Endodermal cell (in vitro differentiated cells): ENCODE data around the gene SLC52A3. TPM values are rescaled to one million over a fixed set of nuclear protein-coding genes. Genes with fewer than 3 reads are reported as not detected.

Experiments
- DNase-seq: peaks from one replicate; pipeline ENCODE4 v3.0.0-alpha.2; 2017
- H3K27ac ChIP-seq: 2 replicates; pipeline ENCODE4 v1.5.1; 2013; ENCODE audit warnings: mild to moderate bottlenecking, low read depth, low read length, moderate library complexity
- H3K27me3 ChIP-seq: 2 replicates; pipeline ENCODE4 v1.6.1; 2013; ENCODE audit warnings: mild to moderate bottlenecking, low read length, moderate library complexity; ENCODE audit not compliant: insufficient read depth, control insufficient read depth, poor library complexity, severe bottlenecking
- H3K36me3 ChIP-seq: 2 replicates; pipeline ENCODE4 v1.7.0; 2013; ENCODE audit warnings: mild to moderate bottlenecking, low read length, moderate library complexity; ENCODE audit not compliant: control insufficient read depth, insufficient read depth
- H3K4me1 ChIP-seq: one replicate; pipeline ENCODE4 v1.7.0; 2013; ENCODE audit warnings: low read length; ENCODE audit not compliant: control insufficient read depth, insufficient read depth
- H3K4me3 ChIP-seq: 2 replicates; pipeline ENCODE4 v1.5.1; 2013; ENCODE audit warnings: mild to moderate bottlenecking, low read length, moderate library complexity
- H3K9ac ChIP-seq: 2 replicates; pipeline ENCODE4 v1.6.1; 2013; ENCODE audit warnings: mild to moderate bottlenecking, low read length, moderate library complexity; ENCODE audit not compliant: poor library complexity, severe bottlenecking; ENCODE audit errors: extremely low read depth
- H3K9me3 ChIP-seq: 2 replicates; pipeline ENCODE4 v1.6.1; 2013; ENCODE audit warnings: mild to moderate bottlenecking, low read length, moderate library complexity; ENCODE audit not compliant: control insufficient read depth
- H3K27ac Mint-ChIP-seq: 2 replicates; pipeline ENCODE4 v1.8.0; 2020; ENCODE audit warnings: mixed read lengths
- H3K27me3 Mint-ChIP-seq: 2 replicates; pipeline ENCODE4 v1.8.0; 2021; ENCODE audit warnings: mild to moderate bottlenecking, mixed read lengths; ENCODE audit not compliant: insufficient read depth
- H3K36me3 Mint-ChIP-seq: 2 replicates; pipeline ENCODE4 v1.8.0; 2020; ENCODE audit warnings: low read depth, mixed read lengths
- H3K4me1 Mint-ChIP-seq: 2 replicates; pipeline ENCODE4 v1.8.0; 2020; ENCODE audit warnings: mixed read lengths
- H3K4me3 Mint-ChIP-seq: 2 replicates; pipeline ENCODE4 v1.8.0; 2020; ENCODE audit warnings: mild to moderate bottlenecking, moderate library complexity, mixed read lengths
- H3K9me3 Mint-ChIP-seq: 2 replicates; pipeline ENCODE4 v1.8.0; 2020; ENCODE audit warnings: mild to moderate bottlenecking, mixed read lengths
- WGBS, 2 experiments: methylation state at CpG; one replicate each; pipeline versions ENCODE4 v1.1.5 to v1.1.7; 2013; ENCODE audit warnings: missing lambda C conversion rate in 2 of 2, mixed read lengths in 1 of 2; ENCODE audit not compliant: insufficient coverage in 1 of 2, insufficient read length in 1 of 2; 5-methylcytosine and 5-hydroxymethylcytosine counted together
- total RNA-seq, 2 donors: library from RNA; stranded (reverse); fragmentation: NEBNext Ultra II Directional in 1 of 2; extraction: Animal tissue kit (Norgen Biotek cat#: 25700) in 1 of 2; gene quantifications; 2 replicates in 1 of 2; 3 replicates in 1 of 2; pipeline ENCODE4 v1.2.1, GENCODE V29; 2021
- TF ChIP-seq, protein P1 (sequence below): fragments of 200-600 bp; sonication (generic); conservative IDR thresholded peaks from 2 replicates; pipeline ENCODE4 v1.5.0; 2021; ENCODE audit warnings: antibody characterized with exemption, mild to moderate bottlenecking

Gene SLC52A3
- total RNA-seq, 2 donors from 2014 or later, result 3.1 to 5.7 TPM

DNA sequence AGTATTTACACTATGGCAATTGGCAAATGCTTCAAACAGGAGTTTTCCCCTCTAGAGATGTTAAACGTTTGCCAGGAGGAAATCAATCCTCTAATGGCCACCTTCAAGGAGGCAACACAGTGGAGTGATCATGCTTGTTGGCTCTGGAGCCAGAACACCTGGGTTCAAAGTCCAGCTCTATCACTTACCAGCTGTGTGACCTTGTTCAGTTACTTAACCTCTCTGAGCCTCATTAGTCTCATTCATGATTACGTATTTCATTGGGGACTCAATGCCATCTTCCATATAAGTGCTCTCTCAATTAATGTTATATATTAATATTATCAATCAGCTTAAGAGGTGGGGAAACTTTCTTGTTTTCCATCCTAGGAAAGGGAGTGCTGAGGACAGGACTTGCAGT, 26.1 kb downstream of the SLC52A3 start:
- Histone ChIP-seq H3K4me1 (no peaks in the 10 kb centered on the region), H3K9ac (no peak overlapping the region), H3K27ac (no peak overlapping the region), H3K36me3 (no peaks in the 10 kb centered on the region), H3K9me3 (peaks cover 20% of the 10 kb centered on the region), H3K27me3 (no peaks in the 10 kb centered on the region), H3K4me3 (no peak overlapping the region)
- no peak for DNase-seq
- 69 to 92% methylated on average over 1 to 2 of the region's 2 CpGs for WGBS, 2 experiments
- no peak overlapping the region for H3K4me3 Mint-ChIP-seq
- peaks cover 34% of the 10 kb centered on the region for H3K27me3 Mint-ChIP-seq
- no peaks in the 10 kb centered on the region for H3K4me1 Mint-ChIP-seq
- H3K27ac Mint-ChIP-seq, result no peak overlapping the region
- TF ChIP-seq, protein P1, sequence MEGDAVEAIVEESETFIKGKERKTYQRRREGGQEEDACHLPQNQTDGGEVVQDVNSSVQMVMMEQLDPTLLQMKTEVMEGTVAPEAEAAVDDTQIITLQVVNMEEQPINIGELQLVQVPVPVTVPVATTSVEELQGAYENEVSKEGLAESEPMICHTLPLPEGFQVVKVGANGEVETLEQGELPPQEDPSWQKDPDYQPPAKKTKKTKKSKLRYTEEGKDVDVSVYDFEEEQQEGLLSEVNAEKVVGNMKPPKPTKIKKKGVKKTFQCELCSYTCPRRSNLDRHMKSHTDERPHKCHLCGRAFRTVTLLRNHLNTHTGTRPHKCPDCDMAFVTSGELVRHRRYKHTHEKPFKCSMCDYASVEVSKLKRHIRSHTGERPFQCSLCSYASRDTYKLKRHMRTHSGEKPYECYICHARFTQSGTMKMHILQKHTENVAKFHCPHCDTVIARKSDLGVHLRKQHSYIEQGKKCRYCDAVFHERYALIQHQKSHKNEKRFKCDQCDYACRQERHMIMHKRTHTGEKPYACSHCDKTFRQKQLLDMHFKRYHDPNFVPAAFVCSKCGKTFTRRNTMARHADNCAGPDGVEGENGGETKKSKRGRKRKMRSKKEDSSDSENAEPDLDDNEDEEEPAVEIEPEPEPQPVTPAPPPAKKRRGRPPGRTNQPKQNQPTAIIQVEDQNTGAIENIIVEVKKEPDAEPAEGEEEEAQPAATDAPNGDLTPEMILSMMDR, result no peak
- peaks cover 2% of the 10 kb centered on the region for H3K36me3 Mint-ChIP-seq
- peaks cover 28% of the 10 kb centered on the region for H3K9me3 Mint-ChIP-seq

DNA sequence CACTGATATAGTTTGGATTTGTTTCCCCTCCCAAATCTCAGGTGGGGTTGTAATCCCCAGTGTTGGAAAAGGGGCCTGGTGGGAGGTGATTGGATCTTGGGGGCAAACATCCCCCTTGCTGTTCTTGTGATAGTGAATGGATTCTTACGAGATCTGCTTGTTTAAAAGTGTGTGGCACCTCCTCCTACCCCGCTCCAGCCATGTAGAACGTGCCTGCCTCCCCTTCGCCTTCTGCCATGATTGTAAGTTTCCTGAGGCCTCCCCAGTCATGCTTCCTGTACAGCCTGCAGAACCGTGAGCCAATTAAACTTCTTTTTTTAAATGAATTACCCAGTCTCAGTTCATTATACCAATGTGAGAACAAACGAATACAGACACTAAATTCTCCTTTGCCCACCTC, 26.7 kb downstream of the SLC52A3 start:
- TF ChIP-seq, protein P1, result no peak
- H3K36me3 ChIP-seq, result no peaks in the 10 kb centered on the region
- Mint-ChIP-seq H3K4me1 (no peaks in the 10 kb centered on the region), H3K27me3 (peaks cover 34% of the 10 kb centered on the region), H3K27ac (no peak overlapping the region), H3K9me3 (peaks cover 27% of the 10 kb centered on the region), H3K4me3 (no peak overlapping the region), H3K36me3 (peaks cover 2% of the 10 kb centered on the region)
- peaks cover 20% of the 10 kb centered on the region for H3K9me3 ChIP-seq
- H3K9ac ChIP-seq, result no peak overlapping the region
- no peaks in the 10 kb centered on the region for H3K4me1 ChIP-seq
- WGBS, 2 experiments, result 93 to 96% methylated on average over 4 to 6 of the region's 6 CpGs
- DNase-seq, result no peak
- H3K4me3 ChIP-seq, result no peak overlapping the region
- H3K27me3 ChIP-seq, result no peaks in the 10 kb centered on the region
- no peak overlapping the region for H3K27ac ChIP-seq

DNA sequence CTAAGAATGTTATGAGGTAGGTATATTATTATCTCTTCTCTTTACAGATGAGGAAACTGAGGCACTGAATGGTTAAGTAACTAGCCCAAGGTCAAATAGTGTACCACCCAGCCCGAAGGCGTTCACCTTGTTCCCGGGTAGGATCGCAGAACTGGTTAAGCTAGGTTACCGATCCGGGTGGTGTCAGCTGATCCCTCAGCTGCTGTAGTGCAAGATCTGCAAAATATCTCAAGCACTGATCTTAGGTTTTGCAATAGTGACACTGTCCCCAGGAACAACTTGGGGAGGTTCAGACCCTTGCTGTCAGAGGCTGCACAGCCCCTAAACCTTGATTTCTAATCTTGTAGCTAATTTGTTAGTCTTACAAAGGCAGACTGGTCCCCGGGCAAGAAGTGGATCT, 28.1 kb downstream of the SLC52A3 start:
- Histone ChIP-seq H3K9ac (no peak overlapping the region), H3K4me3 (no peak overlapping the region), H3K27ac (no peak overlapping the region), H3K27me3 (no peaks in the 10 kb centered on the region), H3K9me3 (peaks cover 10% of the 10 kb centered on the region), H3K36me3 (no peaks in the 10 kb centered on the region), H3K4me1 (no peaks in the 10 kb centered on the region)
- Mint-ChIP-seq H3K4me1 (no peaks in the 10 kb centered on the region), H3K4me3 (no peak overlapping the region), H3K27me3 (peaks cover 34% of the 10 kb centered on the region), H3K36me3 (no peaks in the 10 kb centered on the region), H3K27ac (no peak overlapping the region), H3K9me3 (peaks cover 15% of the 10 kb centered on the region)
- TF ChIP-seq, protein P1, result no peak
- no peak for DNase-seq
- 94 to 95% methylated on average over 7 of the region's 7 CpGs for WGBS, 2 experiments
